Activated T-helper 1 cell treated with anti-CD3 and anti-CD28 coated beads, Interleukin-12 subunit alpha, Interleukin-12 subunit beta, Interleukin-2, Interleukin-4 antibody, amounts not matched to agents 30 ng/mL and 10 ng/mL and 1 ng/mL, durations not matched to agents 14 hours and 24 hours and 36 hours (primary cell): Measurements from ENCODE around the gene MORF4L1. TPM values are rescaled to one million over a fixed set of nuclear protein-coding genes. Genes with fewer than 3 reads are reported as not detected.
A peak's percentile ranks its signal among the peaks of the same experiment; 100 is the strongest.
"Not testable (repeated sequence)": the region's sequence is repeated elsewhere in the genome, so short reads cannot be mapped to it uniquely, and the experiment has no call there.

ENCODE experiments used
- DNase-seq: peaks from one replicate; pipeline ENCODE4 v3.0.0; 2021; ENCODE audit warnings: low spot score
- H3K27ac Mint-ChIP-seq: one replicate; pipeline ENCODE4 v1.8.0; 2021; ENCODE audit warnings: mild to moderate bottlenecking, mixed read lengths
- H3K27me3 Mint-ChIP-seq: one replicate; pipeline ENCODE4 v1.8.0; 2022; ENCODE audit warnings: mild to moderate bottlenecking, moderate library complexity, mixed read lengths; ENCODE audit not compliant: insufficient read depth
- H3K36me3 Mint-ChIP-seq: one replicate; pipeline ENCODE4 v1.8.0; 2021; ENCODE audit warnings: low read depth, mixed read lengths
- H3K4me1 Mint-ChIP-seq: one replicate; pipeline ENCODE4 v1.8.0; 2021; ENCODE audit warnings: low read depth, mixed read lengths
- H3K4me3 Mint-ChIP-seq: one replicate; pipeline ENCODE4 v1.8.0; 2021; ENCODE audit warnings: mild to moderate bottlenecking, moderate library complexity, mixed read lengths
- H3K9me3 Mint-ChIP-seq: one replicate; pipeline ENCODE4 v1.8.0; 2021; ENCODE audit warnings: mixed read lengths
- intact Hi-C: fragments of 100-400 bp; cut with micrococcal nuclease; formaldehyde crosslinking; loops from one replicate; pipeline ENCODE4 v1.15.1; 2024
- total RNA-seq: library from RNA; stranded (reverse); gene quantifications from 2 replicates; pipeline ENCODE4 v1.2.3, GENCODE V29; 2022

Gene MORF4L1
- total RNA-seq, 1 donor from 2014 or later, result 270 TPM

- H3K9me3 Mint-ChIP-seq, result no peaks in the 10 kb centered on the region
- peak overlapping the region; percentile 53 for H3K27ac Mint-ChIP-seq
- intact Hi-C loops, result no loop called here
- DNase-seq, result no peak
- H3K4me1 Mint-ChIP-seq, result peaks cover 5% of the 10 kb centered on the region
- H3K27me3 Mint-ChIP-seq, result no peaks in the 10 kb centered on the region
- H3K36me3 Mint-ChIP-seq, result no peaks in the 10 kb centered on the region
- H3K4me3 Mint-ChIP-seq, result no peak overlapping the region
These were observed 30.2 kb upstream of the MORF4L1 start for GRCh38 chr15:78842519-78842918.

- H3K4me1 Mint-ChIP-seq, intact Hi-C loops, H3K36me3 Mint-ChIP-seq, H3K27ac Mint-ChIP-seq, H3K27me3 Mint-ChIP-seq, H3K9me3 Mint-ChIP-seq, DNase-seq, H3K4me3 Mint-ChIP-seq: not testable (repeated sequence)
These were observed 25.8 kb upstream of the MORF4L1 start for GRCh38 chr15:78846906-78847305.

DNA sequence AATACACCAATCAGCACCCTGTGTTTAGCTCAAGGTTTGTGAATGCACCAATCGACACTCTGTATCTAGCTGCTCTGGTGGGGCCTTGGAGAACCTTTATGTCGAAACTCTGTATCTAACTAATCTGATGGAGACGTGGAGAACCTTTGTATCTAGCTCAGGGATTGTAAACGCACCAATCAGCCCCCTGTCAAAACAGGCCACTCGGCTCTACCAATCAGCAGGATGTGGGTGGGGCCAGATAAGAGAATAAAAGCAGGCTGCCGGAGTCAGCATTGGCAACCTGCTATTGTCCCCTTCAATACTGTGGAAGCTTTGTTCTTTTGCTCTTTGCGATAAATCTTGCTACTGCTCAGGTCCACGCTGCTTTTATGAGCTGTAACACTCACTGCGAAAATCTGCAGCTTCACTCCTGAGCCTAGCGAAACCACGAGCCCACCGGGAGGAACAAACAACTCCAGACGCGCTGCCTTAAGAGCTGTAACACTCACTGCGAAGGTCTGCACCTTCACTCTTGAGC is 25.2 kb upstream of the MORF4L1 start:
- H3K27ac Mint-ChIP-seq, H3K4me1 Mint-ChIP-seq, H3K36me3 Mint-ChIP-seq, H3K4me3 Mint-ChIP-seq, H3K9me3 Mint-ChIP-seq, intact Hi-C loops, DNase-seq, H3K27me3 Mint-ChIP-seq: not testable (repeated sequence)

DNA sequence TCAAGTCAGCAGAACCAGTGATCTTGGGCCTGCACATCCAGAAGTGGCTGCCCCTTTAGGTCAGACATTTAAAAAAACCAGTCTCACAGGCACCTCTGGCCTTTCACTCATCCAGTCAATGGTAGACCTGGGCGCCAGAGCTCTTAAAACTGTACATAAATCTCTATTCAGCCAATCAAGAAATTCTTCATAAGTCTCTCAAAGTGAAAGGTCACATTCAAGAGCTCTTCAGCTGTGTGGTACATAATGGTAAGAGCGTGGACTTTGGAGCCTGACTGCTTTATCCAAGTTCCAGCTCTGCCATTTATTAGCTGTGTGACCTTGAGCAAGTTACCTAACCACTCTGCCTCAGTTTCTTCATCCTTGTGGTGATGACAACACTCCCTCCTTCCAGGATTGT is 22.3 kb upstream of the MORF4L1 start:
- no peaks in the 10 kb centered on the region for H3K9me3 Mint-ChIP-seq
- H3K36me3 Mint-ChIP-seq, result no peaks in the 10 kb centered on the region
- DNase-seq, result no peak
- intact Hi-C loops, result no loop called here
- H3K27ac Mint-ChIP-seq, result no peak overlapping the region
- no peaks in the 10 kb centered on the region for H3K4me1 Mint-ChIP-seq
- H3K27me3 Mint-ChIP-seq, result no peaks in the 10 kb centered on the region
- H3K4me3 Mint-ChIP-seq, result no peak overlapping the region

DNA sequence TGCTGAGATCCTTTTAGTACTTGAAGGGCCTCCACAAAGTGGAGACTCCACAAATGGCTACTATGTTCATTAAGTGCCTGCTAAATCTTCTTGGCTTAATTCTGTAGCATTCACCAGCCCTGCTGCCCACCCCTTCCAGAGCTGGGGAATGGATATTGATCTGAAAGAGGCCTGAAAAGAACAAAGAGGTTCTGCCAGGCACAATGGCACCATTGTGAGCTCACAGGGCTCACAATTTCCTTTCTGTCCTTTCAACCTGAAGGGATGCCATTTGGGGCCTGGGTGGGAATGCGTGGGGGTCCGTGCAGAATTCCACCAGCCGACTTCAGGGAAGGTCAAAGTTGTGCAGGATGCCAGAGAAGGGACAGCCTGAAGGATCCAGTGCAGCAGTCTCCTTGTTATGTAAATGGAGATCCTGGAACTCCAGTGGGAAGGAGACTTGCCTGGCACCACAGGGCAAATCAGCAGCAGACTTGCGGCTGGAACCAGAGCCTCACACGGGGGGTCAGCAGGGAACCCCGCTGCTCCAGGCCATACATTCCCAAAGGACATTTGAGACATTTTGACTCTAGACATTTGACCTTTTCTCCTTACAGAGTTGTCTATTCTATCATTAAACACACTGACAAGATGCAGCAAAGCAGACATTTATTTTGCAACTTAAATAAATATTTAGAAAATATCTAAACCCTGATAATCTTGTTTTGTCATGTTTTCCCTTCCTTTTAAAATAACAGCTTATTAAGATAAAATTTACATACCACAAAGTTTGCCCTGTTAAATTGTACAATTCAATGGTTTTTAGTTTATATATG is 21.5 kb upstream of the MORF4L1 start:
- Mint-ChIP-seq H3K4me3 (no peak overlapping the region), H3K9me3 (no peaks in the 10 kb centered on the region), H3K27ac (no peak overlapping the region), H3K27me3 (no peaks in the 10 kb centered on the region), H3K4me1 (no peaks in the 10 kb centered on the region), H3K36me3 (no peaks in the 10 kb centered on the region)
- intact Hi-C loops, result no loop called here
- DNase-seq, result no peak

- no peak overlapping the region for H3K4me3 Mint-ChIP-seq
- intact Hi-C loops, result no loop called here
- no peaks in the 10 kb centered on the region for H3K4me1 Mint-ChIP-seq
- H3K27ac Mint-ChIP-seq, result no peak overlapping the region
- no peaks in the 10 kb centered on the region for H3K9me3 Mint-ChIP-seq
- no peaks in the 10 kb centered on the region for H3K36me3 Mint-ChIP-seq
- DNase-seq, result no peak
- H3K27me3 Mint-ChIP-seq, result no peaks in the 10 kb centered on the region
These were observed 19.2 kb upstream of the MORF4L1 start for GRCh38 chr15:78853500-78853899.

- H3K9me3 Mint-ChIP-seq, result no peaks in the 10 kb centered on the region
- H3K36me3 Mint-ChIP-seq, result no peaks in the 10 kb centered on the region
- intact Hi-C loops, result no loop called here
- no peak for DNase-seq
- peaks cover 2% of the 10 kb centered on the region for H3K4me1 Mint-ChIP-seq
- no peak overlapping the region for H3K4me3 Mint-ChIP-seq
- H3K27ac Mint-ChIP-seq, result no peak overlapping the region
- H3K27me3 Mint-ChIP-seq, result no peaks in the 10 kb centered on the region
These were observed 17.8 kb upstream of the MORF4L1 start for GRCh38 chr15:78854833-78855372.

GRCh38 chr15:78855746-78856145 is 16.9 kb upstream of the MORF4L1 start:
- Mint-ChIP-seq H3K4me3 (no peak overlapping the region), H3K36me3 (no peaks in the 10 kb centered on the region), H3K4me1 (peaks cover 9% of the 10 kb centered on the region), H3K9me3 (no peaks in the 10 kb centered on the region), H3K27me3 (no peaks in the 10 kb centered on the region), H3K27ac (no peak overlapping the region)
- DNase-seq, result no peak
- intact Hi-C loops, result no loop called here

- H3K36me3 Mint-ChIP-seq, result no peaks in the 10 kb centered on the region
- H3K4me3 Mint-ChIP-seq, result peak overlapping the region; percentile 81
- H3K4me1 Mint-ChIP-seq, result peaks cover 9% of the 10 kb centered on the region
- peak overlapping the region; percentile 71 for H3K27ac Mint-ChIP-seq
- DNase-seq, result peak; percentile 63
- peaks cover 12% of the 10 kb centered on the region for H3K27me3 Mint-ChIP-seq
- intact Hi-C loops, result loop anchor here (1.0 kb wide), 1 partner anchor 13 kb away; no protein-coding TSS in a partner anchor
- H3K9me3 Mint-ChIP-seq, result no peaks in the 10 kb centered on the region
These were observed 12.5 kb upstream of the MORF4L1 start for GRCh38 chr15:78859971-78860719.

DNA sequence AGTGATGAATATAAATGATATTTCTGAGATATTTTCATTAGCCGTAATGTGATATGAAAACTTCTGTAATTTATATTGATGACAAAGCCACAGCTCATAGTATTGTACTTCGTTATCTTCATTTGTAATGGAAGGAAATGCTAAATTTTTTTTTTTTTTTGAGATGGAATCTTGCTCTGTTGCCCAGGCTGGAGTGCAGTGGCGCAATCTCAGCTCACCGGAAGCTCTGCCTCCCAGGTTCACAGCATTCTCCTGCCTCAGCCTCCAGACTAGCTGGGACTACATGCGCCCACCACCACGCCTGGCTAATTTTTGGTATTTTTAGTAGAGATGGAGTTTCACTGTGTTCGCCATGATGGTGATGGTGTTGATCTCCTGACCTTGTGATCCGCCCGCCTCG is 7.1 kb upstream of the MORF4L1 start:
- H3K9me3 Mint-ChIP-seq, DNase-seq, H3K4me3 Mint-ChIP-seq, H3K36me3 Mint-ChIP-seq, intact Hi-C loops, H3K4me1 Mint-ChIP-seq, H3K27ac Mint-ChIP-seq: not testable (repeated sequence)
- peaks cover 12% of the 10 kb centered on the region for H3K27me3 Mint-ChIP-seq

DNA sequence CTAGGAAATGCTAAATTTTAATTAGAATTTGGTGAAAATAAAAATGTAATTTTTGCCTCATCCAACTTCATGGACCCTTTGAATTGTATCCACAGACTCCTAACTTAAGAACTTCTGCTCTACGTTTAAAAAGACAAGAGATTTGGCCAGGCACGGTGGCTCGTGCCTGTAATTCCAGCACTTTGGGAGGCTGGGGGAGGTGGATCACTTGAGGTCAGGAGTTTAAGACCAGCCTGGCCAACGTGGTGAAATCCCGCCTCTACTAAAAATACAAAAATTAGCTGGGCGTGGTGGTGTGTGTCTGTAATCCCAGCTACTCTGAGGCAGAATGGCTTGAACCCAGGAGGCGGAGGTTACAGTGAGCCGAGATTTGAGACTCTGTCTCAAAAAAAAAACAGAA is 6.7 kb upstream of the MORF4L1 start:
- not testable (repeated sequence) for H3K9me3 Mint-ChIP-seq, H3K4me1 Mint-ChIP-seq

GRCh38 chr15:78866803-78867202 is 5.9 kb upstream of the MORF4L1 start:
- H3K36me3 Mint-ChIP-seq, result no peaks in the 10 kb centered on the region
- no peak overlapping the region for H3K4me3 Mint-ChIP-seq
- no peak overlapping the region for H3K27ac Mint-ChIP-seq
- no peak for DNase-seq
- intact Hi-C loops, result no loop called here
- H3K27me3 Mint-ChIP-seq, result peaks cover 12% of the 10 kb centered on the region
- H3K9me3 Mint-ChIP-seq, result no peaks in the 10 kb centered on the region
- H3K4me1 Mint-ChIP-seq, result peaks cover 8% of the 10 kb centered on the region

More for the DNA sequence above, 6.7 kb upstream of the MORF4L1 start:
- H3K27me3 Mint-ChIP-seq, result peaks cover 12% of the 10 kb centered on the region
- intact Hi-C loops, H3K36me3 Mint-ChIP-seq, H3K27ac Mint-ChIP-seq, DNase-seq, H3K4me3 Mint-ChIP-seq: not testable (repeated sequence)

GRCh38 chr15:78868366-78868765 is 4.3 kb upstream of the MORF4L1 start:
- Mint-ChIP-seq H3K36me3 (no peaks in the 10 kb centered on the region), H3K27ac (no peak overlapping the region), H3K9me3 (no peaks in the 10 kb centered on the region), H3K4me1 (peaks cover 8% of the 10 kb centered on the region), H3K27me3 (peaks cover 6% of the 10 kb centered on the region), H3K4me3 (no peak overlapping the region)
- intact Hi-C loops, result no loop called here
- no peak for DNase-seq
